ENCODE measurements around the gene EPHB3.

EPHB3 gene

GRCh38 chr3:184561061-184561912, at the start of gene EPHB3:
Gene EPHB3, plus strand, starts transcription at chr3:184561785. Its CDS starts 451 bp downstream, at chr3:184562236.
- TF ChIP-seq GATA2 (IDR thresholded peaks at IDR 0.05; ENCODE audit: low read depth, low read length) = no peak
- TF ChIP-seq GATA3 (IDR thresholded peaks at IDR 0.05; ENCODE audit: low read depth, low read length) = no peak

GRCh38 chr3:184512621-184513020, 49.0 kb upstream of the EPHB3 start:
- TF ChIP-seq GATA2 (IDR thresholded peaks at IDR 0.05; ENCODE audit: low read depth, low read length) = no peak
- no peak for TF ChIP-seq GATA3 (IDR thresholded peaks at IDR 0.05; ENCODE audit: low read depth, low read length)

GRCh38 chr3:184513276-184514170, 48.1 kb upstream of the EPHB3 start:
- TF ChIP-seq GATA3 (IDR thresholded peaks at IDR 0.05; ENCODE audit: low read depth, low read length) = no peak
- no peak for TF ChIP-seq GATA2 (IDR thresholded peaks at IDR 0.05; ENCODE audit: low read depth, low read length)

GRCh38 chr3:184514171-184514490, 47.5 kb upstream of the EPHB3 start:
- TF ChIP-seq GATA3 (IDR thresholded peaks at IDR 0.05; ENCODE audit: low read depth, low read length) (no peak), GATA2 (IDR thresholded peaks at IDR 0.05; ENCODE audit: low read depth, low read length) (no peak)

GRCh38 chr3:184523825-184524615, 37.6 kb upstream of the EPHB3 start:
- TF ChIP-seq GATA2 (IDR thresholded peaks at IDR 0.05; ENCODE audit: low read depth, low read length) (no peak), GATA3 (IDR thresholded peaks at IDR 0.05; ENCODE audit: low read depth, low read length) (no peak)

GRCh38 chr3:184524981-184525336, 36.6 kb upstream of the EPHB3 start:
- TF ChIP-seq GATA2 (IDR thresholded peaks at IDR 0.05; ENCODE audit: low read depth, low read length) (no peak), GATA3 (IDR thresholded peaks at IDR 0.05; ENCODE audit: low read depth, low read length) (no peak)

GRCh38 chr3:184525337-184526087, 36.1 kb upstream of the EPHB3 start:
- TF ChIP-seq GATA2 (IDR thresholded peaks at IDR 0.05; ENCODE audit: low read depth, low read length) = no peak

- TF ChIP-seq GATA2 (IDR thresholded peaks at IDR 0.05; ENCODE audit: low read depth, low read length) (no peak), GATA3 (IDR thresholded peaks at IDR 0.05; ENCODE audit: low read depth, low read length) (no peak)
These were observed 35.5 kb upstream of the EPHB3 start for GRCh38 chr3:184526088-184526433.

- TF ChIP-seq GATA3 (IDR thresholded peaks at IDR 0.05; ENCODE audit: low read depth, low read length) = no peak
- TF ChIP-seq GATA2 (IDR thresholded peaks at IDR 0.05; ENCODE audit: low read depth, low read length) = no peak
These were observed 29.8 kb upstream of the EPHB3 start for GRCh38 chr3:184531626-184532280.

- TF ChIP-seq GATA2 (IDR thresholded peaks at IDR 0.05; ENCODE audit: low read depth, low read length) (no peak), GATA3 (IDR thresholded peaks at IDR 0.05; ENCODE audit: low read depth, low read length) (no peak)
These were observed 28.4 kb upstream of the EPHB3 start for GRCh38 chr3:184532940-184533732.

- TF ChIP-seq GATA2 (IDR thresholded peaks at IDR 0.05; ENCODE audit: low read depth, low read length) (no peak), GATA3 (IDR thresholded peaks at IDR 0.05; ENCODE audit: low read depth, low read length) (no peak)
These were observed 23.5 kb upstream of the EPHB3 start for GRCh38 chr3:184537885-184538665.
